ENCODE data around the gene ABCA9.

Gene ABCA9

DNA sequence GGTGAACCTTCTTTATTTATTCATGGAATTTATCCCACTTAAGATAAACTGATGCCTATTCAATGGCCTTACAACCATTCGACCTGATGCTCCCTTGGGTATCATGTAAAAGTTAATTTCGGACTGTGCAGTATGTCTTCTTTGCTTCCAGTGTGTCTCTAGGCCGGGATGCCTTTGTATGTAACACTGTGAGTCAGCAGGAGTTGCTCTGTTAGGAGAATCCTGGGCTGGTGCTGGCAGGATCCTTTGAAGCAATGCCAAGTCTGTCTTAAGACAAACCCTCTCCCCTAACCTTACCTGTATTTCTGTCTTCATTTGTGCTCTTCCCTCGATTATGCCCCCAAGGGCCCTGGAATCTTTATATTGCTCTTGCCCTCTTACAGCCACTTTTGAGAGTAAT, 67.6 kb downstream of the ABCA9 start:
- TF ChIP-seq, protein P1, sequence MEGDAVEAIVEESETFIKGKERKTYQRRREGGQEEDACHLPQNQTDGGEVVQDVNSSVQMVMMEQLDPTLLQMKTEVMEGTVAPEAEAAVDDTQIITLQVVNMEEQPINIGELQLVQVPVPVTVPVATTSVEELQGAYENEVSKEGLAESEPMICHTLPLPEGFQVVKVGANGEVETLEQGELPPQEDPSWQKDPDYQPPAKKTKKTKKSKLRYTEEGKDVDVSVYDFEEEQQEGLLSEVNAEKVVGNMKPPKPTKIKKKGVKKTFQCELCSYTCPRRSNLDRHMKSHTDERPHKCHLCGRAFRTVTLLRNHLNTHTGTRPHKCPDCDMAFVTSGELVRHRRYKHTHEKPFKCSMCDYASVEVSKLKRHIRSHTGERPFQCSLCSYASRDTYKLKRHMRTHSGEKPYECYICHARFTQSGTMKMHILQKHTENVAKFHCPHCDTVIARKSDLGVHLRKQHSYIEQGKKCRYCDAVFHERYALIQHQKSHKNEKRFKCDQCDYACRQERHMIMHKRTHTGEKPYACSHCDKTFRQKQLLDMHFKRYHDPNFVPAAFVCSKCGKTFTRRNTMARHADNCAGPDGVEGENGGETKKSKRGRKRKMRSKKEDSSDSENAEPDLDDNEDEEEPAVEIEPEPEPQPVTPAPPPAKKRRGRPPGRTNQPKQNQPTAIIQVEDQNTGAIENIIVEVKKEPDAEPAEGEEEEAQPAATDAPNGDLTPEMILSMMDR (IDR thresholded peaks at IDR 0.05) = no peak

- TF ChIP-seq, protein P1 (IDR thresholded peaks at IDR 0.05) = no peak
Observed at GRCh38 chr17:68987966-68988365, 72.8 kb downstream of the ABCA9 start.

DNA sequence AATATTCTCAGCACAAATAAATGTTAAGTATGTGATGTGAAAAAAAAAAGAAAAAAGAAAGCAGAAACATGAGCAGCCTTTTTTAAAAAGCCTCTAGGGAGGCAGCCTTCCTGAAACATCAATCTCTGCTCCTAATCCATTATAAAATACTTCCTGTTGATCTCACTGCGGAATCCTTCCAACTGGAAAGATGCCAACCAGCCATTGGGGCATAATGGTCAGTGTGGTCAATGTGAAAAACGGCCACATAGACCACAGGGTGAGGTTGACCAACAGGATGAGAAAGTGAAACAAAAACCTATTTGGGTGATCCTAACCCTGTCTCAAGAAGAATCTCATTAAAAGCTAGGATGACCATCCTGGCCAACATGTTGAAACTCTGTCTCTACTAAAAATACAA, 79.4 kb downstream of the ABCA9 start:
- TF ChIP-seq, protein P1 (IDR thresholded peaks at IDR 0.05) = no peak

GRCh38 chr17:68973098-68973846, 87.5 kb downstream of the ABCA9 start:
- TF ChIP-seq, protein P1 (IDR thresholded peaks at IDR 0.05) = no peak

DNA sequence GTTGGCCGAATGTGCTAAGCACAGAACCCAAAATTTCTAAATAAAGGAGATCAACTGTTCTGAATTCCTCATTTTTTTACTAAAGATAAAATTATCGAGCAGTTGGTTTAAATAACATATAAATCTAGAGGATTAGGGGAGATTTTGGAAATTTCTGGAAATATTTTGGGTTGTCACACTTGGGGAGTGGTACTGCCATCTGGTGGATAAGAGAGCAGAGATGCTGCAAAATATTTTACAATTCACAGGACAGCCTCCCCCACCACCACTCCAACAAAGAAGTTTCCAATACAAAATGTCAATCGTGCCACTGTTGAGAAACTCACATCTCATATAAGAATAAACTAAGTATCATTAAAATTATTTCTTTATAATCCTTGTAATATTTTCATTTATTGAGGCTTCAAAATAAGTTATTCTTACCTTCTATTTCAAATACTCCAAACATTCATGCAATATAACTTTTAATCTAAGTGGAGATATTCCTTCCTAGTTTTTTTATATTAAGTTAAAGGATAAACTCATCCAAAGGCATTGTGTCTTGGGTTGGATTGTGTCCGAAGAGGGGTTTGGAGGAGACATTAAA, 88.5 kb downstream of the ABCA9 start:
- TF ChIP-seq, protein P1 (IDR thresholded peaks at IDR 0.05) = peak; percentile 66

DNA sequence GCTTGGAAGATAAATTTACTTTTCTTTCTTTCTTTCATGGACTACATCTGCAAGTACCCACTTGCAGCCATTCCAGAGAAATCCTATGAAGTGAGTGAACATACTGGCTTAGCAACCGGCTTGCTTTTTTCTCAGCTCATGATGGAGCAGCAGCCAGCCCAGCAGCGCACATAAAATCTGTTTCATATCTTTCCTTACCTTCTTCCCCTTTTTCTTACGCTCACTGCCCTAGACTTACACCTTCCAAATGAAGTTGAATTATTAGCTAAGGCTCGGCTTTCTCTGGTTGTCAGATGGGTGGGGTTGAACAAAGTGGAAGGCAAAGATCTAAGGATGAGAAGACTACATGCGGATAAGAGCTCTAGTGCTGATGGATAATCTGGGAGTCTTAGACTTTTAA, 91.6 kb downstream of the ABCA9 start:
- TF ChIP-seq, protein P1 (IDR thresholded peaks at IDR 0.05) = no peak

DNA sequence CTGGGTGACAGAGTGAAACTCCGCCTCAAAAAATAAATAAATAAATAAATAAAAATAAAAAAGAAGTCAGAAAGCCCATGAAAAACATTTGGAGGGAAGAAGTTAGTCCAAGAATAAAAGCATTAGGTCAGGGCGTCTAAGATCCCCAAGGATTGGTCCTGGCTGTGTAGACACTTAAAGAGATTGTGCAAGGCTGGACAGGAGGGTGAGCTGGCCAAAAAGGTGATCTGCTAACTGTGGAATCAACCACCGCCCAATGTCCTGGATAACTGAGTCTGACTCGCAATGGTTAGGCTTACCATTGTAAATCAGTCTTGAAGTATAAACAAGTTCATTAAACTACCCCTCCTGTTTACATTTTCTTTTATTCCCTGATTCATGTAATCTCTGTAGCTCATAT, 96.8 kb downstream of the ABCA9 start:
- TF ChIP-seq, protein P1 (IDR thresholded peaks at IDR 0.05) = no peak

All from LNCAP (cell line).